Mesenchymal stem cell (in vitro differentiated cells and primary cell): Measurements from ENCODE around the gene RTL10.

ENCODE experiments used
- DNase-seq: peaks from one replicate; pipeline ENCODE4 v3.0.0-alpha.2; 2013
- H2AFZ ChIP-seq: one replicate; pipeline ENCODE4 v1.6.1; 2013; ENCODE audit warnings: low read depth, mild to moderate bottlenecking, control low read depth, inconsistent platforms, low read length, moderate library complexity
- H2AK5ac ChIP-seq: 2 replicates; pipeline ENCODE4 v1.6.1; 2013; ENCODE audit warnings: low read length, moderate library complexity, mild to moderate bottlenecking, inconsistent platforms; ENCODE audit not compliant: severe bottlenecking
- H2BK120ac ChIP-seq: one replicate; pipeline ENCODE4 v1.6.1; 2013; ENCODE audit warnings: low read depth, mild to moderate bottlenecking, inconsistent platforms, low read length, moderate library complexity
- H2BK12ac ChIP-seq, 2 experiments: one replicate each; pipeline ENCODE4 v1.6.1; 2013; ENCODE audit warnings: inconsistent platforms in 2 of 2, low read length in 2 of 2, mild to moderate bottlenecking in 2 of 2, moderate library complexity in 2 of 2, control low read depth in 1 of 2
- H2BK15ac ChIP-seq: one replicate; pipeline ENCODE4 v1.6.1; 2013; ENCODE audit warnings: mild to moderate bottlenecking, low read depth, inconsistent platforms; ENCODE audit not compliant: poor library complexity, severe bottlenecking
- H2BK5ac ChIP-seq: 2 replicates; pipeline ENCODE4 v1.6.1; 2013; ENCODE audit warnings: low read depth, mild to moderate bottlenecking, low read length, control low read depth, inconsistent platforms; ENCODE audit not compliant: poor library complexity, severe bottlenecking
- H3K14ac ChIP-seq, 2 experiments: one replicate each; pipeline ENCODE4 v1.6.1; 2013; ENCODE audit warnings: inconsistent platforms in 2 of 2, low read length in 2 of 2, control low read depth in 1 of 2, mild to moderate bottlenecking in 1 of 2, moderate library complexity in 1 of 2
- H3K18ac ChIP-seq, 2 experiments: one replicate each; pipeline ENCODE4 v1.6.1; 2013; ENCODE audit warnings: inconsistent platforms in 2 of 2, low read length in 2 of 2, control low read depth in 1 of 2, low read depth in 1 of 2, mild to moderate bottlenecking in 1 of 2
- H3K23ac ChIP-seq, 2 experiments: one replicate each; pipeline ENCODE4 v1.6.1; 2013; ENCODE audit warnings: inconsistent platforms in 2 of 2, low read length in 2 of 2, mild to moderate bottlenecking in 2 of 2, moderate library complexity in 2 of 2, control low read depth in 1 of 2
- H3K27ac ChIP-seq: 2 replicates; pipeline ENCODE4 v1.5.1; 2013; ENCODE audit warnings: mild to moderate bottlenecking, moderate library complexity, low read length, control low read depth, inconsistent platforms; ENCODE audit not compliant: poor library complexity, severe bottlenecking
- H3K27me3 ChIP-seq, 2 experiments: 2 replicates each; pipeline versions ENCODE4 v1.6.1 to v1.7.0; 2013; ENCODE audit warnings: low read length in 2 of 2, mild to moderate bottlenecking in 2 of 2, moderate library complexity in 2 of 2, control low read depth in 1 of 2, inconsistent platforms in 1 of 2; ENCODE audit not compliant: control insufficient read depth in 1 of 2, insufficient read depth in 1 of 2
- H3K36me3 ChIP-seq, 2 experiments: 2 replicates each; pipeline versions ENCODE4 v1.6.1 to v1.7.0; 2013; ENCODE audit warnings: low read length in 2 of 2, control low read depth in 1 of 2, inconsistent platforms in 1 of 2, low read depth in 1 of 2, mild to moderate bottlenecking in 1 of 2; ENCODE audit not compliant: insufficient read depth in 2 of 2, control insufficient read depth in 1 of 2
- H3K4ac ChIP-seq, 2 experiments: one replicate each; pipeline ENCODE4 v1.6.1; 2013; ENCODE audit warnings: inconsistent platforms in 2 of 2, low read length in 2 of 2, mild to moderate bottlenecking in 2 of 2, moderate library complexity in 2 of 2, control low read depth in 1 of 2, low read depth in 1 of 2
- H3K4me1 ChIP-seq: 2 replicates; pipeline ENCODE4 v1.6.1; 2013; ENCODE audit warnings: low read depth, low read length, control low read depth; ENCODE audit not compliant: control insufficient read depth, insufficient read depth
- H3K4me2 ChIP-seq: 2 replicates; pipeline ENCODE4 v1.6.1; 2013; ENCODE audit warnings: low read length, mild to moderate bottlenecking, inconsistent platforms; ENCODE audit not compliant: poor library complexity, severe bottlenecking
- H3K4me3 ChIP-seq, 2 experiments: 2 replicates each; pipeline versions ENCODE4 v1.5.1 to v1.7.0; 2013; ENCODE audit warnings: low read length in 2 of 2, mild to moderate bottlenecking in 2 of 2, control low read depth in 1 of 2, low read depth in 1 of 2; ENCODE audit not compliant: insufficient read depth in 1 of 2
- H3K79me1 ChIP-seq: replicated peaks from 2 replicates; pipeline ENCODE4 v1.6.1; 2013; ENCODE audit warnings: mild to moderate bottlenecking, control low read depth, low read length, inconsistent platforms; ENCODE audit not compliant: poor library complexity, severe bottlenecking
- H3K9ac ChIP-seq: 2 replicates; pipeline ENCODE4 v1.7.0; 2013; ENCODE audit warnings: mild to moderate bottlenecking, low read length, moderate library complexity
- H3K9me3 ChIP-seq: 2 replicates; pipeline ENCODE4 v1.7.0; 2013; ENCODE audit warnings: mild to moderate bottlenecking, low read length; ENCODE audit not compliant: control insufficient read depth
- H4K8ac ChIP-seq: one replicate; pipeline ENCODE4 v1.6.1; 2013; ENCODE audit warnings: inconsistent platforms, mild to moderate bottlenecking, low read length, moderate library complexity
- H4K91ac ChIP-seq: one replicate; pipeline ENCODE4 v1.6.1; 2013; ENCODE audit warnings: mild to moderate bottlenecking, low read length, inconsistent platforms
- WGBS: methylation state at CpG from one replicate; pipeline ENCODE4 v1.1.7; 2013; ENCODE audit warnings: mixed read lengths; 5-methylcytosine and 5-hydroxymethylcytosine counted together

The RTL10 gene

GRCh38 chr22:19877626-19878339 lies 23.1 kb upstream of the RTL10 start:
- Histone ChIP-seq H2BK15ac (no peak overlapping the region), H2BK5ac (no peak overlapping the region), H2BK120ac (no peak overlapping the region), H3K4me3 (no peak overlapping the region), H3K27ac (peak overlapping the region; percentile 40), H3K4me1 (peaks cover 83% of the 10 kb centered on the region), H3K4me2 (no peak overlapping the region), H2AK5ac (peak overlapping the region; percentile 60), H2BK12ac (peak overlapping the region; percentile 20 to 97), H3K27me3 (no peaks in the 10 kb centered on the region), H3K79me1 (peaks cover 7% of the 10 kb centered on the region), H3K18ac (peak overlapping the region; percentile 6 to 88), H3K9me3 (no peaks in the 10 kb centered on the region), H4K8ac (peak overlapping the region; percentile 67), H4K91ac (peak overlapping the region; percentile 77), H2AFZ (no peak overlapping the region), H3K14ac (peak overlapping the region in 1 of 2 experiments; percentile 92), H3K36me3 (peaks cover 0 to 36% of the 10 kb centered on the region in 2 experiments), H3K23ac (no peak overlapping the region), H3K4ac (peak overlapping the region; percentile 55 to 64), H3K9ac (no peak overlapping the region)
- peak; percentile 72 for DNase-seq
- 66% methylated on average over 20 of the region's 20 CpGs for WGBS

- Histone ChIP-seq H2BK5ac (no peak overlapping the region), H3K18ac (peak overlapping the region; percentile 6 to 88), H2AFZ (no peak overlapping the region), H4K8ac (peak overlapping the region; percentile 67), H3K23ac (peak overlapping the region in 1 of 2 experiments; percentile 60), H3K27me3 (no peaks in the 10 kb centered on the region), H3K27ac (no peak overlapping the region), H3K4ac (peak overlapping the region; percentile 3 to 64), H3K4me1 (peaks cover 76% of the 10 kb centered on the region), H3K14ac (peak overlapping the region in 1 of 2 experiments; percentile 92), H3K4me2 (no peak overlapping the region), H3K9me3 (no peaks in the 10 kb centered on the region), H2BK15ac (no peak overlapping the region), H2AK5ac (peak overlapping the region; percentile 26), H2BK120ac (no peak overlapping the region), H3K4me3 (no peak overlapping the region), H4K91ac (peak overlapping the region; percentile 22), H3K79me1 (peaks cover 7% of the 10 kb centered on the region), H3K36me3 (peaks cover 0 to 38% of the 10 kb centered on the region in 2 experiments), H3K9ac (no peak overlapping the region), H2BK12ac (peak overlapping the region; percentile 2 to 97)
- DNase-seq, result no peak
- 90% methylated on average over 12 of the region's 18 CpGs for WGBS
Observed at GRCh38 chr22:19876941-19877625, 22.4 kb upstream of the RTL10 start.

GRCh38 chr22:19876314-19876940 lies 21.8 kb upstream of the RTL10 start:
- Histone ChIP-seq H2BK120ac (no peak overlapping the region), H3K14ac (no peak overlapping the region), H3K9me3 (no peaks in the 10 kb centered on the region), H3K27ac (no peak overlapping the region), H3K79me1 (peaks cover 7% of the 10 kb centered on the region), H3K4me2 (no peak overlapping the region), H2BK5ac (no peak overlapping the region), H2AFZ (no peak overlapping the region), H4K91ac (peak overlapping the region; percentile 19), H3K23ac (no peak overlapping the region), H4K8ac (no peak overlapping the region), H2BK15ac (peak overlapping the region; percentile 8), H3K4me3 (no peak overlapping the region), H3K18ac (no peak overlapping the region), H3K27me3 (no peaks in the 10 kb centered on the region), H3K4me1 (peaks cover 70% of the 10 kb centered on the region), H2BK12ac (no peak overlapping the region), H3K4ac (no peak overlapping the region), H2AK5ac (peak overlapping the region; percentile 28), H3K9ac (no peak overlapping the region), H3K36me3 (peaks cover 0 to 38% of the 10 kb centered on the region in 2 experiments)
- 92% methylated on average over 21 of the region's 21 CpGs for WGBS
- no peak for DNase-seq
